ENCODE measurements around the gene TM2D3. TPM values are rescaled to one million over a fixed set of nuclear protein-coding genes. Genes with fewer than 3 reads are reported as not detected.
A peak's percentile ranks its signal among the peaks of the same experiment; 100 is the strongest.

Gene TM2D3
- total RNA-seq, 2 experiments from 2014 or later: 43.5 to 54.8 TPM

GRCh38 chr15:101652786-101653430 lies 727 bp upstream of the TM2D3 start:
- peaks cover 21% of the 10 kb centered on the region for H3K36me3 Mint-ChIP-seq (ENCODE audit: low read depth)
- CTCF ChIA-PET: interaction anchor here (1.0 kb wide), 1 partner anchor 355 kb away, joined by 3 read pairs; no protein-coding TSS in a partner anchor
- peak overlapping the region; percentile 92 for H3K4me3 Mint-ChIP-seq
- H3K4me1 Mint-ChIP-seq: peaks cover 40% of the 10 kb centered on the region
- H3K27ac Mint-ChIP-seq: peak overlapping the region; percentile 97
- POLR2A ChIA-PET: no interaction called here
- H3K27me3 Mint-ChIP-seq: no peaks in the 10 kb centered on the region
- no peak for DNase-seq
- no peaks in the 10 kb centered on the region for H3K9me3 Mint-ChIP-seq

DNA sequence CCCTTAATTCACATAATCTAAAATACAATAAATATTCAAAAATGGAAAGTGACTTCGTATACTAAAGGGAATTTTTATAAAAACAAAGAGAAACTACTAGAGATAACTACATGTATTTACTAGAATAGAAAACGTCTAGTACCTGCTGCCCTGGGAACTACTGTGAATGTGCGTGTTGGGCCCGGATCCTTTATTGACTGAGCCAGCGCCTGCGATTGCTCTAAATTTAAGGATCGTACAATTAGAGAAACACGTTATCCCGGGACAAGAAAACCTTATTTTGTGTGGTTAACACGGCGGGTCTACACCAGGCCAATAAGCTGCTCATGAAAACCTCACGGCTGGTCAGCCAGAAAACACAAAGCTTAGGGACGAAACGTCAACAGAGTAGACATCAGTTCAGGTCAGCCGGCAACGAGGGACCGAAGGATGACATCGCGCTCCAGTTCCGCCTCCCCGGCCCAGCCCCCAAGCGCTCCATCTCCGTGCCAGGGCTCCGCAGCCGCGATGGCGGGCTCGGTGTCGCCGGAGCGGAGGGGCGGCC lies 555 bp downstream of the TM2D3 start:
- no peak for DNase-seq
- CTCF ChIA-PET: interaction anchor here (0.7 to 1.0 kb wide), 4 partner anchors 8 to 353 kb away, joined by 3 to 5 read pairs (median 4); no protein-coding TSS in a partner anchor
- Mint-ChIP-seq H3K4me1 (peaks cover 40% of the 10 kb centered on the region), H3K9me3 (no peaks in the 10 kb centered on the region), H3K36me3 (ENCODE audit: low read depth) (peaks cover 22% of the 10 kb centered on the region), H3K4me3 (peak overlapping the region; percentile 92), H3K27ac (peak overlapping the region; percentile 97), H3K27me3 (no peaks in the 10 kb centered on the region)
- POLR2A ChIA-PET: interaction anchor here (0.8 kb wide), 1 partner anchor 72 kb away, joined by 3 read pairs; the partner anchor contains the start of gene TARS3

GRCh38 chr15:101650145-101650544 lies 2.0 kb downstream of the TM2D3 start:
- Mint-ChIP-seq H3K27me3 (no peaks in the 10 kb centered on the region), H3K4me3 (peak overlapping the region; percentile 92), H3K9me3 (no peaks in the 10 kb centered on the region), H3K27ac (peak overlapping the region; percentile 65), H3K4me1 (peaks cover 47% of the 10 kb centered on the region), H3K36me3 (ENCODE audit: low read depth) (peaks cover 31% of the 10 kb centered on the region)
- ChIA-PET POLR2A (no interaction called here), CTCF (interaction anchor here (0.6 to 1.0 kb wide), 2 partner anchors 8 to 10 kb away, joined by 3 to 4 read pairs; no protein-coding TSS in a partner anchor)
- no peak for DNase-seq

GRCh38 chr15:101648356-101648755 lies 3.8 kb downstream of the TM2D3 start:
- DNase-seq: no peak
- POLR2A ChIA-PET: no interaction called here
- Mint-ChIP-seq H3K9me3 (no peaks in the 10 kb centered on the region), H3K27ac (no peak overlapping the region), H3K27me3 (no peaks in the 10 kb centered on the region), H3K36me3 (ENCODE audit: low read depth) (peaks cover 34% of the 10 kb centered on the region), H3K4me3 (no peak overlapping the region), H3K4me1 (peaks cover 40% of the 10 kb centered on the region)
- CTCF ChIA-PET: no interaction called here

DNA sequence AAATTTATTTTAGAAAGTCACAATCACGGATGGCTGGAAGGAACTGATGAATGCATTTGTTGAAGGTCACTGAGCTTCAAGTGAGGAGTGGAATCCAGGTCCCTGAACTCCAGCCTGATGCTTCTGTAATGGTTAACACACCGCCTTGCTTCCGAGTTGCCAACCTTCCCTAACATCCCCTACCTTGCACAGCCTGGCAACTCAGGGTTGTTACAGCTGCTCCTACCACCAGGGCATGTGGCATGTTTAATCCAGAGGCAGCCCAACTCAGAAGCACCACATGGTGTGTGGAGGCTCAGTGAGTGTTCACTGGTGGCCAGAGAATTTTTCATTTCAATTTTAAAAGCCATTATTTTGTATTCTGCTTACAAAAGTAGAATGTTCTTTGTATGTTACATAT lies 4.9 kb downstream of the TM2D3 start:
- no peak for DNase-seq
- POLR2A ChIA-PET: no interaction called here
- Mint-ChIP-seq H3K9me3 (no peaks in the 10 kb centered on the region), H3K36me3 (ENCODE audit: low read depth) (peaks cover 39% of the 10 kb centered on the region), H3K27me3 (no peaks in the 10 kb centered on the region), H3K4me3 (no peak overlapping the region), H3K4me1 (peaks cover 47% of the 10 kb centered on the region), H3K27ac (no peak overlapping the region)
- CTCF ChIA-PET: interaction anchor here (1.0 kb wide), 1 partner anchor 345 kb away, joined by 3 read pairs; no protein-coding TSS in a partner anchor

GRCh38 chr15:101646672-101647071 lies 5.5 kb downstream of the TM2D3 start:
- DNase-seq: no peak
- no peak overlapping the region for H3K27ac Mint-ChIP-seq
- H3K4me1 Mint-ChIP-seq: peaks cover 53% of the 10 kb centered on the region
- H3K27me3 Mint-ChIP-seq: no peaks in the 10 kb centered on the region
- peaks cover 44% of the 10 kb centered on the region for H3K36me3 Mint-ChIP-seq (ENCODE audit: low read depth)
- no peaks in the 10 kb centered on the region for H3K9me3 Mint-ChIP-seq
- POLR2A ChIA-PET: no interaction called here
- CTCF ChIA-PET: interaction anchor here (1.0 kb wide), 1 partner anchor 345 kb away, joined by 3 read pairs; no protein-coding TSS in a partner anchor
- no peak overlapping the region for H3K4me3 Mint-ChIP-seq

- Mint-ChIP-seq H3K9me3 (no peaks in the 10 kb centered on the region), H3K27me3 (no peaks in the 10 kb centered on the region), H3K27ac (peak overlapping the region; percentile 93), H3K36me3 (ENCODE audit: low read depth) (peaks cover 45% of the 10 kb centered on the region), H3K4me1 (peaks cover 37% of the 10 kb centered on the region), H3K4me3 (no peak overlapping the region)
- no peak for DNase-seq
- CTCF ChIA-PET: interaction anchor here (0.5 to 2.0 kb wide), 7 partner anchors 10 to 354 kb away, joined by 3 to 16 read pairs (median 4); partner anchors contain the start of gene TM2D3
- POLR2A ChIA-PET: no interaction called here
Observed at GRCh38 chr15:101642361-101642760, 9.8 kb downstream of the TM2D3 start.

GRCh38 chr15:101641894-101642293 lies 10.3 kb downstream of the TM2D3 start:
- Mint-ChIP-seq H3K9me3 (no peaks in the 10 kb centered on the region), H3K27me3 (no peaks in the 10 kb centered on the region), H3K27ac (peak overlapping the region; percentile 93), H3K36me3 (ENCODE audit: low read depth) (peaks cover 44% of the 10 kb centered on the region), H3K4me1 (peaks cover 37% of the 10 kb centered on the region), H3K4me3 (no peak overlapping the region)
- CTCF ChIA-PET: interaction anchor here (0.5 to 2.0 kb wide), 8 partner anchors 10 to 359 kb away, joined by 3 to 16 read pairs (median 4); partner anchors contain the start of gene TM2D3
- POLR2A ChIA-PET: no interaction called here
- peak; percentile 35 for DNase-seq

- Mint-ChIP-seq H3K36me3 (ENCODE audit: low read depth) (peaks cover 44% of the 10 kb centered on the region), H3K4me1 (peaks cover 37% of the 10 kb centered on the region), H3K27ac (peak overlapping the region; percentile 93), H3K9me3 (no peaks in the 10 kb centered on the region), H3K27me3 (no peaks in the 10 kb centered on the region), H3K4me3 (no peak overlapping the region)
- peak; percentile 83 for DNase-seq
- ChIA-PET CTCF (interaction anchor here (0.7 to 2.0 kb wide), 10 partner anchors 8 to 358 kb away, joined by 3 to 16 read pairs (median 4); partner anchors contain the start of genes SNRPA1 and TM2D3), POLR2A (no interaction called here)
Observed at GRCh38 chr15:101641129-101641764, 10.9 kb downstream of the TM2D3 start.

GRCh38 chr15:101639667-101640066 lies 12.5 kb downstream of the TM2D3 start:
- DNase-seq: no peak
- H3K4me1 Mint-ChIP-seq: peaks cover 27% of the 10 kb centered on the region
- CTCF ChIA-PET: interaction anchor here (1.1 to 1.3 kb wide), 2 partner anchors 342 to 351 kb away, joined by 3 to 5 read pairs; no protein-coding TSS in a partner anchor
- POLR2A ChIA-PET: no interaction called here
- H3K27me3 Mint-ChIP-seq: no peaks in the 10 kb centered on the region
- H3K36me3 Mint-ChIP-seq (ENCODE audit: low read depth): peaks cover 30% of the 10 kb centered on the region
- no peaks in the 10 kb centered on the region for H3K9me3 Mint-ChIP-seq
- peak overlapping the region; percentile 93 for H3K27ac Mint-ChIP-seq
- H3K4me3 Mint-ChIP-seq: no peak overlapping the region

GRCh38 chr15:101637919-101638318 lies 14.3 kb downstream of the TM2D3 start:
- Mint-ChIP-seq H3K4me1 (peaks cover 23% of the 10 kb centered on the region), H3K4me3 (no peak overlapping the region), H3K27ac (no peak overlapping the region), H3K9me3 (no peaks in the 10 kb centered on the region), H3K36me3 (ENCODE audit: low read depth) (peaks cover 26% of the 10 kb centered on the region), H3K27me3 (no peaks in the 10 kb centered on the region)
- ChIA-PET CTCF (interaction anchor here (0.7 to 1.7 kb wide), 3 partner anchors 13 to 746 kb away, joined by 3 to 5 read pairs (median 3); no protein-coding TSS in a partner anchor), POLR2A (no interaction called here)
- DNase-seq: no peak

GRCh38 chr15:101637516-101637915 lies 14.7 kb downstream of the TM2D3 start:
- Mint-ChIP-seq H3K27me3 (no peaks in the 10 kb centered on the region), H3K4me3 (no peak overlapping the region), H3K4me1 (peaks cover 20% of the 10 kb centered on the region), H3K27ac (no peak overlapping the region), H3K9me3 (no peaks in the 10 kb centered on the region), H3K36me3 (ENCODE audit: low read depth) (peaks cover 26% of the 10 kb centered on the region)
- CTCF ChIA-PET: interaction anchor here (0.9 to 1.7 kb wide), 3 partner anchors 12 to 319 kb away, joined by 3 to 5 read pairs (median 3); no protein-coding TSS in a partner anchor
- POLR2A ChIA-PET: no interaction called here
- DNase-seq: no peak

- CTCF ChIA-PET: interaction anchor here (0.9 to 1.7 kb wide), 3 partner anchors 12 to 319 kb away, joined by 3 to 5 read pairs (median 3); no protein-coding TSS in a partner anchor
- H3K4me3 Mint-ChIP-seq: no peak overlapping the region
- POLR2A ChIA-PET: no interaction called here
- peaks cover 22% of the 10 kb centered on the region for H3K36me3 Mint-ChIP-seq (ENCODE audit: low read depth)
- no peak for DNase-seq
- H3K4me1 Mint-ChIP-seq: peaks cover 15% of the 10 kb centered on the region
- no peaks in the 10 kb centered on the region for H3K27me3 Mint-ChIP-seq
- H3K9me3 Mint-ChIP-seq: no peaks in the 10 kb centered on the region
- H3K27ac Mint-ChIP-seq: no peak overlapping the region
Observed at GRCh38 chr15:101637038-101637437, 15.1 kb downstream of the TM2D3 start.

Data from activated CD4-positive, alpha-beta T cell treated with anti-CD3 and anti-CD28 coated beads, Interleukin-2, amount 10 ng/mL, durations not matched to agents 7 days and 5 days (primary cell).